Activated CD4-positive, alpha-beta T cell treated with anti-CD3 and anti-CD28 coated beads, Interleukin-2, Interleukin-6, amounts not matched to agents 100 ng/mL and 50 ng/mL, durations not matched to agents 16 hours and 8 hours (primary cell): Measurements from ENCODE around the gene RTRAF.

Experiments used
- DNase-seq: peaks from one replicate; pipeline ENCODE4 v3.0.0-alpha.2; 2020

Gene RTRAF

DNA sequence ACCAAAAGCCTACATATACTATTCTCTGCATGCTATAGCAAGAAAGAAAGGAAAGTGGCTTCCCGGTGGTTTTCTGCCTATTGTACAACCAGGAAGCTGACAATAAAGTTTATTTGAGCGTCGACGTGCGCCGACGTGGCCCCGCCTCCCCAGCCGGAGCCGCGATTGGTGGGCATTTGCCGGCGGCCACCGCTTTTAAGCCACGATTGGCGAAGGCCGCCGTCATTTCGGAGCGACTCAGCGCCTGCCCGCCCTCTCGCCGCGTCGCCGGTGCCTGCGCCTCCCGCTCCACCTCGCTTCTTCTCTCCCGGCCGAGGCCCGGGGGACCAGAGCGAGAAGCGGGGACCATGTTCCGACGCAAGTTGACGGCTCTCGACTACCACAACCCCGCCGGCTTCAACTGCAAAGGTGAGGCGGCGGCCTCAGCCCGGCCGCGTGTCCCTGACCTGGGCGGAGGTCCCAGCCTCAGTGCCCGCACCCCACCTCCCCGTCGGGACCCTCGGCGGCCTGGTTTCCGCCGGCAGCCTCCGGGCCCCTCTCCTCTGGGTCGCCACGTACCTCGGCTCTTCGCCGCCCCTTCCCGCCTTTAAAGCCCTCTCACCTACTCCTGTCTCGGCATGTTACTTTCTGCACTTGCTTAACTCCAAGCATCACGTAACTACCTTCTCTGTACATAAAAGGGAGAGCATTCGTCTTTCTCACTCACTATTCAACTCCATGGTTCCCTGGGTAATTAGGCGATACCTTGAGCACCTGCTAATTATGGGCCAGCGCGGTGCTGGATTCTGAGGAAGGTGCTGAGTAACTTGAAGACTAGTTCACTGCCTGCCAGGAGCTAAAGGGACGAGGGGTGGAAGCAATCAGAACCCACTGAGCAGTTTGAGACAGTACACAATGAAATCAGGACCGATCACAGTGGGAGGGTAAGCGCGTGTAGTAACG lies at the start of gene RTRAF:
TSS of gene RTRAF (plus strand) at position 254 of the 942 bp plus-strand sequence. CDS start at position 348, 94 bp downstream.
- DNase-seq = peak; percentile 95

- no peak for DNase-seq
These were observed 49.5 kb upstream of the RTRAF start for GRCh38 chr14:51939755-51940301.

DNA sequence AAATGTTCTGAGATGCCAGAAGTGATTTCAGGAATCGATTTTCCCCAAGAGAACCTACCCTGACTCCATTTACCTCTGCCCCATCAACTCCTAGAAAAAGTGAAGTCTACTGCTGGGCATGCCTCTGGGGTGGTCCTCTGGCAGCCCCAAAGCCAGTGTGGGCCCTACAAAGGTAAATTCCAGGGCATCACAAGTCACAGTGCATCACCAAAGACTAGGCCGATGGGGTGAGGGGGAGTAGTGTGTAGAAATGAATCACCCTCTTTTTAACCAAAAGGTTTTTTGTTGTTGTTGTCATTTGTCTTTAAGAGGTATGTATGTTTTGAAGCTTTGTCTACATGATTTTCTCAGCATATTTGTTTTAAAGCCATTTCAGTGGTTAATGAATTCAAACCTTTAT lies 46.4 kb upstream of the RTRAF start:
- no peak for DNase-seq

DNA sequence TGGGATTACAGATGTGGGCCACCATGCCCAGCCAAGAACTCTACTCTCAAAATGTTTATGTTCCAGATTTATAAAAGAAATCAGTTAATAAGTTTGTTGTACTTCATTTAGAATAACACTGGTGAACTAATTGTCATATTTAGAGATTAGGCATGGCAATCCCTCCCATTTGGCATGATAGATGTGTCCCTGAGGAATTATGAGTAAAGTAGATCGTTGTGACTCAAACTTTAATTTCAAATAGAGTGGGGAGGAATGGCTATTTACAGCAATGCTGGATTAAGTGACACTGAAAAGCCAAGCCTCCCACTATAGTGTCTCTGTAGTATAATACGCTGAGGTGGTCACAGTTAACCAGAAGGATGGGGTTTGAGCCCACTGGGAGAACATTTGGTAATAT lies 39.3 kb upstream of the RTRAF start:
- no peak for DNase-seq

DNA sequence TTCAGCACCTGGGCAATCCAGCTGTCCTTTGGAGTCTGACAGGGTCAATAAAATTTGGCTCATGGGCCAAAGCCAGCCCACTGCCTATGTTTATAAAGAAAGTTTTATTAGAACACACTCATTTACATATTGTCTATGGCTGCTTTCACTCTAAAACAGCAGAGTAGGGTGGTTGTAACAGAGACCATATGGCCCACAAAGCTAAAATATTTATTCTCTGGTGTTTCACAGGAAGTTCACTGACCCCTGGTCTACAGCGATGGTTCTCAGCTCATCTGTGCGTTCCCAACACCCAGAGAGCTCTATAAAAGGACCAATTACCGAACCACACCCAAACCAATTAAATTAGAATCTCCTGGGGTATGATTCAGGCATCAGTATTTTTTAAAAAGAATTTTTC lies 37.7 kb upstream of the RTRAF start:
- DNase-seq = no peak

GRCh38 chr14:51954031-51954430 lies 35.3 kb upstream of the RTRAF start:
- no peak for DNase-seq

- no peak for DNase-seq
These were observed 34.7 kb upstream of the RTRAF start for GRCh38 chr14:51954657-51955056.

DNA sequence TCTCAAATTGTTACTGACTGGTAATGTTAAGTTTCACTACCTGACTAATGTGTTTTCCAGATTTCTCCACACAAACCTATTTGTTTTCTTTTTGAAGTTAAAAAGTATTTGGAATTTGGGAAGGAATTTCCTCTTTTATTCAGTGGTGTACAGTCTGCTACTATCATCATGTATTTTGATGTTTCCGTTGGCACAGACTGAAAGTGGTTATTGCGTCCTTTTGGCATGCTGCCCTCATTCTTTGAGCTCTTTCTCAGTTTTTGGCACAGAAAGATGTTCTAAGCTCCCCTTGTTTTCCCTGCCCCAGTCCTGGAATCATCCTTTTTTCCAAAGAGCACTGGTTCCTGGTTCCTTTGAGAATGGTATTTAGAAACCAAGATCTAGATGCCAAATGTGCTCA lies 31.4 kb upstream of the RTRAF start:
- DNase-seq = no peak

DNA sequence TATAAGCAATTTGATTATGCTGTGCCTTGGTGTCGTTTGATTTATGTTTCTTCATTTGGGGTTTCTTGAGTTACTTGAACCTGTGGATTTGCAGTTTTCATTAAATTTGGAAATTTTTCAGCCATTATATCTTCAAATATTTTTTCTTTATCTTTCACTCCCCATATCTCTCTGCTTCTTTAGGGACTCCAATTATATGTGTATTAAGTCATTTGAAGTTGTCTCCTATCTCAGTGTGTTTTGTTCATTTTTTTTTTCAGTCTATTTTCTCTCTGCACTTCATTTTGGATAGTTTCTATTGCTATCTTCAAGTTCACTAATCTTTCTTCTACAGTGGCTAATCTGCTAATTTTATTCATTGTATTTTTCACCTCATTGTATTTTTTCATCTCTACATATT lies 29.4 kb upstream of the RTRAF start:
- DNase-seq = no peak

- no peak for DNase-seq
These were observed 28.5 kb upstream of the RTRAF start for GRCh38 chr14:51960866-51961265.

GRCh38 chr14:51962711-51963110 lies 26.6 kb upstream of the RTRAF start:
- no peak for DNase-seq

- no peak for DNase-seq
These were observed 26.1 kb upstream of the RTRAF start for GRCh38 chr14:51963286-51963685.

DNA sequence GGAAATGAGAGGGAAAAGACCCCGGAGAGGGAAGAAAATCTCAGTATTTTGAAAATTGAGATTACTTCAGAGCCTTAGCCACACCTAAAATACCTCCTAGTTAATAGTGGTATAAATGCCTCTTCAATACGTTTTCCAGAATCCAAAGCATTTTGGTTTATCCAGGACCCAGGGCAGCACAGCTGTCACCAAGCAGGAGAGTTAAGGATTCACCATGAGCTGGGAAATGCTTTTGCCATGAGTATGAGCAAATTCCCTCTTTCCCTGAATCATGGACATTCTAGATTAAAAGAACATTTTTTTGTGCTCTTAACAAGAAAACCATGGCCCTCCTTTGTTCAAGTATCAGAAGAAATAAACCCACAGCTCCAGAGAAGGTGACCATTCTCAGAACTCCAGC lies 21.8 kb upstream of the RTRAF start:
- no peak for DNase-seq

GRCh38 chr14:51969852-51970540 lies 19.4 kb upstream of the RTRAF start:
- no peak for DNase-seq

- DNase-seq = no peak
These were observed 16.8 kb upstream of the RTRAF start for GRCh38 chr14:51972566-51972965.

- no peak for DNase-seq
These were observed 12.3 kb upstream of the RTRAF start for GRCh38 chr14:51977075-51977474.

DNA sequence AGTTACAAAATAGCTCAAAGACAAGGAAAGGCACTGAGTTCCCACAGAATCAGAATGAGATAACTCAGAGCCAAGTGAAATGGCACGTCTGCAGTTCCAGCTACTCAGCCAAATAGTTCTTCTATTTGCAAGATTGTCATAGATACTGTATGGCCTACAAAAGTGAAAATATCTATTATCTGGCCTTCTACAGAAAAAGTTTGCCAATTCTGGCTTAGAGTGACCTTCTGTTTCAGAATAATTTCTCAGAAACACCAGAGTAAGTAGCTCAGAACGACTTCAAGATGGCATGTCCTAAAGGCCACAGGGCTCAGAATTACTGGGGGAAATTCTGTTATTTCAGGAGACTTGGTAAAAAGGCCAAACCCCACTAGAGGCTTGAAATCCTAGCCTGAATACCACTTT lies 10.7 kb upstream of the RTRAF start:
- DNase-seq = no peak

DNA sequence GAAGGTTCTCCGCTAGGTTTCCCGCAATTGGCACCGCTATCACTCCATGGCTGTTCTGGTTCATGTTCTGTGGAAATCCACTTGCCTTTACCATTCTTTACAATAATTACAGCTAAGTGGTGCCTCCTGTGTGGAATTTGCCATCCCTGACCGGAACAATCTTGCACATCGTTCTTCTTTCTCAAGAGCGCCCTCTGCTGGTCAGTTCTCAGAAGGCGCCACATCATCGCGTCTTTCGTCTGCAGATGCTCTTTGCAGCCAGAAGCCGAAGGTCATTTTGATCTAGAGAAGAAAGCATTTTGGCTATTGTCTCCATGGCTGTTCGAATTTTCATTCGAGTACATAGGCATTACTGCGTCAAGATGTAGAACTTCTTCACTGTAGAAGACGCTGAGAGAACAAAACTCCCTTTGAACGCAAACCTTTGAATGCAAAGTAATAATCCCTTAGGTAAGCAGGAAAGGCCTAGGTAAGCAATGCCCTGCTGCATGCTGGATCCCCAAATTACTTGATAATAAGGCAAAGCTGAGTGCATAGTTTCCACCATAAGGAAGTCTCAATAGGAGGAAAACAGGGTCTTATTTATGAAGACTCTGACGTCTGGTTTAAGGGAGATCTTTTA lies 10.1 kb upstream of the RTRAF start:
- peak; percentile 86 for DNase-seq

GRCh38 chr14:51981218-51981854 lies 8.0 kb upstream of the RTRAF start:
- peak; percentile 21 for DNase-seq

GRCh38 chr14:51988221-51988620 lies 1.1 kb upstream of the RTRAF start:
- DNase-seq = no peak

GRCh38 chr14:51990488-51990887 lies 1.1 kb downstream of the RTRAF start:
- no peak for DNase-seq

DNA sequence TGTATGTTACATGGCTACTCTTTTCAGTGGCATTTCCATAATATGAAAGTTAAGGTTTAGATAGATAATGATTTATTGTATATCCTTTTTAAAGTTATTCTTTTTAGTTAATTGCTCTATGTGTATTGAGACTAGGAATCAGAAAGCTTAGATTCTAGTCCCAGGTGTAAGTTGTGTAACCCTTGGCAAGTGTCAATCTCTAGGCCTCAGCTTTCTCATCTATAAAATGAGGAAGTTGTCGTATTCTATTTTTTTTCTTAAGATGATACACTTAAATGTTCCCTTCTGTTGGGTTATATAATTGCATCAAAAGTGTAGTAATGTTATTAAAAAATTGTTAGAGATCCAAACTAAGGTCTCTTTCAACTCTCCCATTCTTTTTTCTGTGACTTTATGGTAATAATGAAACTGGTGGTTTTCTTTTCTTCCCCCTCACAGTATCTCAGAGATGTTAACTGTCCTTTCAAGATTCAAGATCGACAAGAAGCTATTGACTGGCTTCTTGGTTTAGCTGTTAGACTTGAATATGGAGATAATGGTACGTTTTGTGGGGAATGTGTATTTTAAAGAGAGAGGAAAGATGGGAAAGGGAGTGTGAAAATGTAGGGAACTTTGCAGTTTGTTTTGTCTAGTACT lies 4.1 kb downstream of the RTRAF start:
- peak; percentile 31 for DNase-seq
